NCI-H2107 treated with DMSO at 0.1 percent for 48 hours (cell line): ENCODE measurements around the gene LONRF2.
A peak's percentile ranks its signal among the peaks of the same experiment; 100 is the strongest.

Experiments
- DNase-seq: peaks from one replicate; lab custom pipeline; 2025; ENCODE audit not compliant: unreplicated experiment; lab: John Stamatoyannopoulos, UW

LONRF2 gene

DNA sequence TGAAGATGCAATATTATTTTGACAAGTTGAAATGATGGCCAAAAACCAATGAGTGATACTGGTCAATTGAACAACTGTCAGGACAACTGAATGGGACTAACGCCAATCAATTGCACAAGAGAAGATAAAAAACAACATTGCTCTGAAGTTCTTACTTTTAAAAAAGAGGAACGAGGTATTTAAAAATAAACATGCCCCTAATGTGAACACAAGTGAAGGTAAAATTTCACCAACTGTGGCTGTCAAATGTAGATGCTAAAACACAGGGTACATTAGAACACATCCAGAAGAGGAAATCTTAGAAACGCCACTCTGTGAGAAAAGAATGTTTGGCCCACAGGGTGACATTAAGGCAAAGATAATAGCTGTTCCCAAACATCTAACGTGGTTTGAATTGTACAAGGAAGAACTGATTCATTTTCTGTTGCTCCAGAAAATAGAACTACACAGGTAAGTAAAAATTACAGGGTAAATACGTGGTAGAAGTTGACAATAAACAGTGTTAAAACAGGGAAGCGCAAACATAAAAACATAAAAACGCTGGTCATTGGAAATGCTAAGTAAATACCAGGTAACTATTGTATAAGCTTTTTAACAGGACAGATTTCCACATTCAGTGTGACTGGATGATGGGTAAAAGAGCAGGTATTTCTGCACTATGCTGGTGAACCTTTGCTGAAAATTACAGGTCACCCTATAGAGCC is 20.3 kb downstream of the LONRF2 start:
- DNase-seq, result no peak

GRCh38 chr2:100299548-100299947 is 22.8 kb downstream of the LONRF2 start:
- DNase-seq, result no peak

DNA sequence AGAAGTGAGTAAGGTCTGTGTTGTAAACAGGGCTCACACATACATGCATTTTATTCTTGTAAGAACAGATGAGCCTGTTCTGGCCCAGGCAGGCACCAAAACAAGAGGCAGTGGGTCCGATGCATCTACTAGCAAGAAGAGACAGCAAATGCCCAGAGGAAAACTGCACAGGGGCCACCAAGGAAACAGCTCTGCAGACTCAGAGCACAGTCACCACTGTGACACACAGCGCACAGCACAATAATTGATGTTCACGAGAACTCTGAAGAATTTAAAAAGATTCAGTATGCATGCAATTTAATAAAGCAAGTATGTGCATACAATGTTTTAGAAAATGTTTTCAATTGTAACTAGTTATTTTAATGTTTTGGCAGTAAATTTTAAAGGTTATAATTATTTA is 24.8 kb downstream of the LONRF2 start:
- no peak for DNase-seq

DNA sequence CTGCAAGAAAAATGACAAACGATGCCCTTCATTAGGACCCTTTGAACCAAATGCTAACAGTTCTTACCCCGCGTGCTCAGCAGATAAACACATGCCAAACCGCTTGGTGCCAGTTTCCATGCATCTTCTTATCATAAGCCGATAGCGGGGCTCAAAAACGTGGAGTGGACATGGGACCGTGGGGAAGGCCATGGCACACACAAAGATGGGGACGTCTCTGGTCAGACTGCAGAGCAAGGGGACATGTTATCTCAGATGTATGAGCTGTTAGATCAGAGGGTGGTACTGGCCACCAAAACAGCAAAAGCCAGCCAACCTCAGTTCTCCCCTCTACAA is 28.2 kb downstream of the LONRF2 start:
- no peak for DNase-seq

GRCh38 chr2:100293341-100294161 is 28.8 kb downstream of the LONRF2 start:
- DNase-seq, result no peak

GRCh38 chr2:100292022-100292580 is 30.2 kb downstream of the LONRF2 start:
- no peak for DNase-seq

- peak; percentile 14 for DNase-seq
Measured at GRCh38 chr2:100291152-100291970, 30.9 kb downstream of the LONRF2 start.

DNA sequence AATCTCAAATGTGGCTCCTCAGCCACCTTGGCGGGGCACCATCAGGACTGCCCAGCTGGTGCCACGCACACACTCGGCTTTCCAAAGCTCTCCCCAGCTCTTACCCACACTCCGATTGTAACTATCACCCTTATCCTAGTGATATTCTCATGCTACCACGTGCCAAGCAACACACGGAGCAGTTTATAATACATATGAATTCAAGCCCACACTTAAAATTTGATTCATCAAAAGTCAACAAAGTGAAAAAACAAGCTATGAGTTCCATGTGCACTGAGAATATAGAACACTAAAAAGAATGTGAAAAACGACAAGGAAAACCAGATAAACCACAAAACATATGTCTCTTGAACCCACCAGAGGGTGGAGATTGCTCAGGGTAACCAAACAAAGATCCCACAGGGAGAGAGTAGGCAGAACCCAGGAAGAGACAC is 31.6 kb downstream of the LONRF2 start:
- no peak for DNase-seq

GRCh38 chr2:100289020-100289419 is 33.3 kb downstream of the LONRF2 start:
- DNase-seq, result no peak

GRCh38 chr2:100286318-100286717 is 36.0 kb downstream of the LONRF2 start:
- no peak for DNase-seq

- DNase-seq, result no peak
Measured at GRCh38 chr2:100285691-100286090, 36.6 kb downstream of the LONRF2 start.

DNA sequence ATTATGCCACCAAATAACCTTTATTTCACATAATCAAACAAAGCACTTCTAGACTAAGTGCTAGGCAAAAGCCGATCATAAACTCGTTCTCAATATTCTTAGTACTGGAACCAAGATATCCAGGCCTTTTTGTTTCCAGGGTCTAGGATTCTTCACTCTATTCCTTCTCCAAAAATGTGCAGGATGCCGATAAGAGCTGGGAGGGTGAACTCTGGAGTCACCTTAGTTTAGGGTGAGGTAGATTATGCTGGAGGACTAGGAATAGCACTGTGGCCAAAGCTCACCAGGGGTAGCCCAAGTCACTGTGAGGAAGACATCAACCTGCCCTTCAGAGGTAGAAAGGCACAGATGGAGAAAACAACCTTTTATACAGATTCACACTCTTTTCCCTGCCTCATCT is 37.3 kb downstream of the LONRF2 start:
- DNase-seq, result no peak

GRCh38 chr2:100283724-100284501 is 38.4 kb downstream of the LONRF2 start:
- DNase-seq, result no peak

GRCh38 chr2:100281521-100282438 is 40.5 kb downstream of the LONRF2 start:
- DNase-seq, result no peak

GRCh38 chr2:100279586-100280534 is 42.4 kb downstream of the LONRF2 start:
- no peak for DNase-seq

GRCh38 chr2:100278986-100279385 is 43.3 kb downstream of the LONRF2 start:
- no peak for DNase-seq

- no peak for DNase-seq
Measured at GRCh38 chr2:100278501-100278900, 43.8 kb downstream of the LONRF2 start.

DNA sequence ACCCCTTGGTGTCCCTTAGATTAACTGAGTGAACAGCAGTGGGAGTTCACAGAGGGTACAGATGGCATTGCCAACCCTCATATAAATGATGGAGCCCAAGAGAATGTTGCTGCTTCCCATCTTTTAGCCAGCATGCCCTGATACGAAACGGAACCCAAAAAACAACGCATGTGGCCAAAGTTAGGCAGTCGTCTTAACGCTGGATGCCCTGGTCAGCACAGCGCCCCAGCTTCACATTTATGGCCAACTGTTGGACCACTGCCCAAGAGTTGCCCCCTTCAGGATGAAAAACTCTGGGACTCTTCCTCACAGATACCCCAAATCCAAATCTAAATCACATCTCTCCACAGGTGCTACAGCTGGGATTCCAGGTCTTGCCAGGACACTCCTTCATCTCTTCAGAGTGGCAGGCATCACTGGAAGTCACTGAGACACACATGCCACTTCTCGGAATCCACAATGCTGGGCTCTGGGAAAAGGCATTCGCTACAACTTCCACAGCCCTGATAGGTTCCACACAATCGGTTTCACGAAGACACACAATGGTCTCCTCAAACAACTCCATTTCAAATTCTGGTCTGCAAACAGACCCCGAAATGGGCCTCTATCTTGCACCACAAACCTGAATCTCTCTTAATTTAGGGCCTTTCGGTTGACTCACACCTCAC is 44.6 kb downstream of the LONRF2 start:
- no peak for DNase-seq
